HG03378 (cell line): ENCODE results near the gene RAB38.

Experiments used
- ATAC-seq: cut with Tn5 transposase; IDR thresholded peaks from one replicate; pipeline ENCODE4 v1.9.1; 2021; ENCODE audit warnings: mild to moderate bottlenecking, moderate library complexity; ENCODE audit not compliant: unreplicated experiment

Gene RAB38

GRCh38 chr11:88170673-88171072 lies 4.6 kb downstream of the RAB38 start:
- no peak for ATAC-seq

GRCh38 chr11:88169881-88170280 lies 5.4 kb downstream of the RAB38 start:
- ATAC-seq: no peak

- ATAC-seq: no peak
Observed at GRCh38 chr11:88169471-88169870, 5.8 kb downstream of the RAB38 start.

- ATAC-seq: no peak
Observed at GRCh38 chr11:88167853-88168252, 7.4 kb downstream of the RAB38 start.

- no peak for ATAC-seq
Observed at GRCh38 chr11:88164806-88165585, 10.2 kb downstream of the RAB38 start.

- no peak for ATAC-seq
Observed at GRCh38 chr11:88164320-88164719, 10.9 kb downstream of the RAB38 start.

- ATAC-seq: no peak
Observed at GRCh38 chr11:88158081-88158480, 17.2 kb downstream of the RAB38 start.

GRCh38 chr11:88157370-88157769 lies 17.9 kb downstream of the RAB38 start:
- ATAC-seq: no peak

GRCh38 chr11:88152381-88152780 lies 22.9 kb downstream of the RAB38 start:
- ATAC-seq: no peak

- ATAC-seq: no peak
Observed at GRCh38 chr11:88151709-88152265, 23.5 kb downstream of the RAB38 start.

GRCh38 chr11:88146106-88146505 lies 29.1 kb downstream of the RAB38 start:
- ATAC-seq: no peak

GRCh38 chr11:88139865-88140264 lies 35.4 kb downstream of the RAB38 start:
- no peak for ATAC-seq

- ATAC-seq: peak; percentile 55
Observed at GRCh38 chr11:88131764-88132470, 43.3 kb downstream of the RAB38 start.

GRCh38 chr11:88122956-88123355 lies 52.3 kb downstream of the RAB38 start:
- ATAC-seq: no peak

- no peak for ATAC-seq
Observed at GRCh38 chr11:88119561-88119960, 55.7 kb downstream of the RAB38 start.

- peak; percentile 53 for ATAC-seq
Observed at GRCh38 chr11:88117281-88117858, 57.9 kb downstream of the RAB38 start.

GRCh38 chr11:88115828-88116755 lies 59.2 kb downstream of the RAB38 start:
- no peak for ATAC-seq

GRCh38 chr11:88114486-88115045 lies 60.7 kb downstream of the RAB38 start:
- ATAC-seq: no peak

- ATAC-seq: no peak
Observed at GRCh38 chr11:88106666-88107065, 68.6 kb downstream of the RAB38 start.

GRCh38 chr11:88105951-88106350 lies 69.3 kb downstream of the RAB38 start:
- no peak for ATAC-seq
